ENCODE data around the gene TENM3.

TENM3 gene

DNA sequence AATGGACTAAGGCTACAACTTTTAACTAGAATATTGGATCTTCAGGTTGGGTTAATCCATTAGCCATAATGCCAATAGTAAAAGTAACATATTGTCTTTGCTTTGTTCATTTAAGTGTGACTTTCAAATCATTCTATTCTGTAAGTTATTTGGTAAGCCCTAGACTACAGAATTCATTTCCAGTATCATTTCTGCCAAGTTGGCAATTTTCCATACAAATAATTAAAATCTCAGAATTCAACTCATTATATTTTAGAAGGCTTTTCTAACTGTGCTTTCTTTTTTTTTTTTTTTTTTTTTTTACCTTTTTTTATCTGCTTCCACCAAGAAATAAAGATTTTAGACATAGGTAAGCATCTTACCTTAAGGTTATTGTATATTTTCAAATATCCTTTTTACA, 500.6 kb downstream of the TENM3 start:
- Histone ChIP-seq H3K36me3 (ENCODE audit: control insufficient read depth in 5 of 5, insufficient read depth in 5 of 5, low read length in 5 of 5) (peaks cover 0 to 4% (median 2%) of the 10 kb centered on the region in 5 donors), H3K27me3 (ENCODE audit: control insufficient read depth in 5 of 5, insufficient read depth in 4 of 5, low read length in 5 of 5) (no peaks in the 10 kb centered on the region), H3K27ac (ENCODE audit: low read depth, low read length) (no peak overlapping the region), H3K9ac (ENCODE audit: low read length in 5 of 5) (no peak overlapping the region), H3K9me3 (ENCODE audit: control insufficient read depth in 5 of 5, low read length in 5 of 5) (no peaks in the 10 kb centered on the region), H3K4me1 (ENCODE audit: control insufficient read depth in 5 of 5, insufficient read depth in 5 of 5, low read length in 5 of 5) (peaks cover 0 to 2% (median 0%) of the 10 kb centered on the region in 5 donors), H3K4me3 (ENCODE audit: low read depth in 1 of 5, low read length in 5 of 5) (no peak overlapping the region)

DNA sequence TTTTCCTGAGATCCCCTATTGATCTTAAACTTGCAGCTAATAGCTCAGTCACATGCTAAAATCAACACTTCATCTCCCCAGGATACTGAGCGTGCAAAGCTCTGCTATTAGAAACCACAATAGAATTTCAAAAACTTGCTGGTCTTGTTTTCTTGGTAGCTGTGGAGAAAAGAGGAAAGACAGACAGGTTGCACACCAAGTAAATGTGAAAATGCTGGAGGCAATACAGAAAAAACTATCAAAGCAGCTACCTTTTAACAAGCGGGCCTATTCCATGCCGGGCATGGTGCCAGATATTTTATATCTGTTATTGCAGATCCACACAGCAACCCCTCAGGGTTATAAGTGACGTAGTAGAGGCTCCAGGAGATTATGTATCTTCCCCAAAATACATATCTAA, 502.0 kb downstream of the TENM3 start:
- Histone ChIP-seq H3K4me1 (ENCODE audit: control insufficient read depth in 5 of 5, insufficient read depth in 5 of 5, low read length in 5 of 5) (peaks cover 0 to 5% (median 0%) of the 10 kb centered on the region in 5 donors), H3K4me3 (ENCODE audit: low read depth in 1 of 5, low read length in 5 of 5) (no peak overlapping the region), H3K36me3 (ENCODE audit: control insufficient read depth in 5 of 5, insufficient read depth in 5 of 5, low read length in 5 of 5) (peaks cover 0 to 4% (median 2%) of the 10 kb centered on the region in 5 donors), H3K27me3 (ENCODE audit: control insufficient read depth in 5 of 5, insufficient read depth in 4 of 5, low read length in 5 of 5) (no peaks in the 10 kb centered on the region), H3K9ac (ENCODE audit: low read length in 5 of 5) (no peak overlapping the region), H3K27ac (ENCODE audit: low read depth, low read length) (no peak overlapping the region), H3K9me3 (ENCODE audit: control insufficient read depth in 5 of 5, low read length in 5 of 5) (no peaks in the 10 kb centered on the region)

DNA sequence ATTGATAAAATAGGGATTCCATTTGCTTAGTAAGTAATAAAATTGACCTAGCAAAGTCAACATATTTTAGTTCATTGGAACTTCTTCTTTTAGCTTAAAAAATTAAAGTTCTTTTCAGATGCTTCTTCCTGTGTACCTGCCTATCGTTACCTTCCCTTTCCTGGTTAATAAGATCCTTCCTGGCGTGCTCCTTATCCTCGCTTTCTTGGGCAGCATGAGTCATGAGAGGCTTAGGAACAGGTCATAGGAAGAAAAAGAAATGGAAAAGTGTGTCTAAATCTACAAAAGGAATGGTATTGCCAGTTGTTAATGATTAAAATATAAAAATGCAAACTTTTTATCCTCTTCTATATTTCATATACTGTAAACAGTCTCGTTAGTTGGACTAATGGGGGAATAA, 503.7 kb downstream of the TENM3 start:
- H3K4me1 ChIP-seq (ENCODE audit: control insufficient read depth in 5 of 5, insufficient read depth in 5 of 5, low read length in 5 of 5): peaks cover 0 to 5% (median 0%) of the 10 kb centered on the region in 5 donors
- no peak overlapping the region for H3K4me3 ChIP-seq (ENCODE audit: low read depth in 1 of 5, low read length in 5 of 5)
- peaks cover 0 to 4% (median 2%) of the 10 kb centered on the region in 5 donors for H3K36me3 ChIP-seq (ENCODE audit: control insufficient read depth in 5 of 5, insufficient read depth in 5 of 5, low read length in 5 of 5)
- no peaks in the 10 kb centered on the region for H3K9me3 ChIP-seq (ENCODE audit: control insufficient read depth in 5 of 5, low read length in 5 of 5)
- no peaks in the 10 kb centered on the region for H3K27me3 ChIP-seq (ENCODE audit: control insufficient read depth in 5 of 5, insufficient read depth in 4 of 5, low read length in 5 of 5)
- H3K27ac ChIP-seq (ENCODE audit: low read depth, low read length): no peak overlapping the region
- no peak overlapping the region for H3K9ac ChIP-seq (ENCODE audit: low read length in 5 of 5)

DNA sequence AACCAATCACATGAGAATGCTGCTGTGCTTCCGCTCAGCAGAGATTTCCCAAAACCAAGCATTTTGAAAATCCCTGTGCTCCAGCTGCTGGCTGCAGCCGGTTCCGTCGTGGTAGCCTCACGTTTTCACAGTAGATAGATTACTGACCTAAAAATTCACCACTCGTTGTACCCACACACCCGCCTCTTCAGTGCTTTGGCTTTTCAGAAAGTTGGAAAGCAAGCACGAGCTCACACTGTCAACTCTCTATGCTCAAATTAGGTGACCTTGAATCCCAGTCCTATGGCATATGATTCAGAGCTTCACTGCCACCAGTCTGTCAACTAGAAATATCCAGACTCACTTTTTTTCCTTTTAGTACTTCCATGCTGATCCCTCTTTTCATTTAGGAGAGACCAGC, 505.1 kb downstream of the TENM3 start:
- Histone ChIP-seq H3K27ac (ENCODE audit: low read depth, low read length) (no peak overlapping the region), H3K4me1 (ENCODE audit: control insufficient read depth in 5 of 5, insufficient read depth in 5 of 5, low read length in 5 of 5) (peaks cover 0 to 5% (median 0%) of the 10 kb centered on the region in 5 donors), H3K27me3 (ENCODE audit: control insufficient read depth in 5 of 5, insufficient read depth in 4 of 5, low read length in 5 of 5) (no peaks in the 10 kb centered on the region), H3K9ac (ENCODE audit: low read length in 5 of 5) (no peak overlapping the region), H3K36me3 (ENCODE audit: control insufficient read depth in 5 of 5, insufficient read depth in 5 of 5, low read length in 5 of 5) (peaks cover 0 to under 1% (median under 1%) of the 10 kb centered on the region in 5 donors), H3K9me3 (ENCODE audit: control insufficient read depth in 5 of 5, low read length in 5 of 5) (no peaks in the 10 kb centered on the region), H3K4me3 (ENCODE audit: low read depth in 1 of 5, low read length in 5 of 5) (no peak overlapping the region)

DNA sequence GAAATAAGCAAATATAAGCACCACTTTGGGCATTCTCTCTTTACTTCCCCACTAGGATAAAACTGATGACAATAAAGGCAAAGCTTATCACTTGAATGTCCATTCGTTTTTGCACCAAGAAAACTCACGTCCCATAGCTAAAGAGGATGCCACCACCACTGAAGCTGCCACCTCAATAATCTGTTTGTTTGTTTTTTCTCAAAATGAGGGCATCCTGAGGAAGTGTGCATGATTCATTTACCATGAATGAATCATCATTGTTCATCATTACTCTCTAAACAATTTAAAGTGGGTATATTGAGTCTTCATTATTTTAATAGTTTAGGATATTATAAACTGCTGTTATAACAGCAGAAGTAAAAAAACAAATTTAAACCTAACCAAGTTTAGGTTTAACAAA, 505.7 kb downstream of the TENM3 start:
- H3K9ac ChIP-seq (ENCODE audit: low read length in 5 of 5): no peak overlapping the region
- no peaks in the 10 kb centered on the region for H3K9me3 ChIP-seq (ENCODE audit: control insufficient read depth in 5 of 5, low read length in 5 of 5)
- no peak overlapping the region for H3K4me3 ChIP-seq (ENCODE audit: low read depth in 1 of 5, low read length in 5 of 5)
- peaks cover 0 to 5% (median 0%) of the 10 kb centered on the region in 5 donors for H3K4me1 ChIP-seq (ENCODE audit: control insufficient read depth in 5 of 5, insufficient read depth in 5 of 5, low read length in 5 of 5)
- no peaks in the 10 kb centered on the region for H3K27me3 ChIP-seq (ENCODE audit: control insufficient read depth in 5 of 5, insufficient read depth in 4 of 5, low read length in 5 of 5)
- H3K36me3 ChIP-seq (ENCODE audit: control insufficient read depth in 5 of 5, insufficient read depth in 5 of 5, low read length in 5 of 5): peaks cover 0 to 8% (median 2%) of the 10 kb centered on the region in 5 donors
- H3K27ac ChIP-seq (ENCODE audit: low read depth, low read length): no peak overlapping the region

DNA sequence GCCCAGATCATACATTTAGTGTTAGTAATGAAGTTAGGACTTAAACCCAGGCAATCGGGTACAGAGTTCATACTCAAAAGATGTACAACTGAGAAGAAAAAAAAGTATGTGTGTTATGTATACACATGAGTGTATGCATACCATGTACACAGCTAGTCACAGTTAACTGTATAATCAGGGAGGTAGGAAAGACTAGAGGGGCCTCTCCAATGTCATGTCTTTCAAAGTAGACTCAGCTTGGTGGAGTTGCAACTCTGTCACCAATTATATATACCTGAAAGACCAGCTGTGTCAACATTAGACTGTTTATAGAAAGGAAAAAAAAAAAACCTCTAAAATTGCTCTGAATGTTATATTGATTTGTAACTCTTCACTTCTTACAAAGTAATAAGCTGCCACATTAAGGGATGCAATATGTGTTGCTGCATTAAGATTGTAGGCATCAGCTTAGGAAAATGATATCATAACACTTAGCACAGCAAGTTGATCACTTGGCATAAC, 506.5 kb downstream of the TENM3 start:
- peaks cover 0 to 5% (median 0%) of the 10 kb centered on the region in 5 donors for H3K4me1 ChIP-seq (ENCODE audit: control insufficient read depth in 5 of 5, insufficient read depth in 5 of 5, low read length in 5 of 5)
- H3K9me3 ChIP-seq (ENCODE audit: control insufficient read depth in 5 of 5, low read length in 5 of 5): no peaks in the 10 kb centered on the region
- no peaks in the 10 kb centered on the region for H3K27me3 ChIP-seq (ENCODE audit: control insufficient read depth in 5 of 5, insufficient read depth in 4 of 5, low read length in 5 of 5)
- peaks cover 3 to 13% (median 10%) of the 10 kb centered on the region in 5 donors for H3K36me3 ChIP-seq (ENCODE audit: control insufficient read depth in 5 of 5, insufficient read depth in 5 of 5, low read length in 5 of 5)
- no peak overlapping the region for H3K4me3 ChIP-seq (ENCODE audit: low read depth in 1 of 5, low read length in 5 of 5)
- H3K9ac ChIP-seq (ENCODE audit: low read length in 5 of 5): no peak overlapping the region
- H3K27ac ChIP-seq (ENCODE audit: low read depth, low read length): no peak overlapping the region

DNA sequence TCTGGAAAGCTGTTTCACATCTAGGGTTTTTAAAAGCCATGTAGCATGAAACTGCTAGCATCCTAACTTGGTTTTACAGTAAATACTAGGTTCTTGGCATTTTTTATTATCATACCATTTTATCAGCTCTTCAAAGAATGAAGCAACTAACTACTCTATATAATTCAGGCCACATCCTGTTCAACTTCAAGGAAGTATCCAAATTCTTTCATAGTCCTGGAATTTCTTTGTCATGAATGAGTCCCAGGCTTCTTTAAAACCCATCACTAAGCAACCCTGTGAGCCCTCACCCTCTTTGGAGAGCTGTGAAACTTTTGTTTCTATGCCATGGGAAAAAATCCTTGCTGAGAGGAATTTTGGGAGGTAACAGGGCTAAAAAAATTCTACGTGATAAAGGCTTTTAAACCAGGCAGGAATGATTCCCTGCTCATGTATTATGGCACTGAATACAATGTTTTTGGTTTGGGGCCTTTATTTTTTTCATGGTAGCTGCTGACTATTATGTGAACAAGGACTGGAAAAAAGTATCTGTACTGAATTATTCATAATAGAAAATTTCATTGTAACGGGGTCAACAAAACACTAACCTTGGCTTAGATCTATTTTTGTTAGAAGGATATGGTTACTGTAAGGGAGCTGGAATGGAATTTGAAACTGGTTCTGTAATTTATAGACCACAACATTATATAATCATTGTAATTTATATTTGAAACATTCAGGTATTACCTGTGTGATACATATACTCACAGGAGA, 509.1 kb downstream of the TENM3 start:
- no peak overlapping the region for H3K4me3 ChIP-seq (ENCODE audit: low read depth in 1 of 5, low read length in 5 of 5)
- H3K36me3 ChIP-seq (ENCODE audit: control insufficient read depth in 5 of 5, insufficient read depth in 5 of 5, low read length in 5 of 5): peaks cover 3 to 17% (median 13%) of the 10 kb centered on the region in 5 donors
- no peaks in the 10 kb centered on the region for H3K9me3 ChIP-seq (ENCODE audit: control insufficient read depth in 5 of 5, low read length in 5 of 5)
- H3K27me3 ChIP-seq (ENCODE audit: control insufficient read depth in 5 of 5, insufficient read depth in 4 of 5, low read length in 5 of 5): no peaks in the 10 kb centered on the region
- peaks cover 0 to 5% (median 0%) of the 10 kb centered on the region in 5 donors for H3K4me1 ChIP-seq (ENCODE audit: control insufficient read depth in 5 of 5, insufficient read depth in 5 of 5, low read length in 5 of 5)
- H3K27ac ChIP-seq (ENCODE audit: low read depth, low read length): no peak overlapping the region
- H3K9ac ChIP-seq (ENCODE audit: low read length in 5 of 5): no peak overlapping the region

DNA sequence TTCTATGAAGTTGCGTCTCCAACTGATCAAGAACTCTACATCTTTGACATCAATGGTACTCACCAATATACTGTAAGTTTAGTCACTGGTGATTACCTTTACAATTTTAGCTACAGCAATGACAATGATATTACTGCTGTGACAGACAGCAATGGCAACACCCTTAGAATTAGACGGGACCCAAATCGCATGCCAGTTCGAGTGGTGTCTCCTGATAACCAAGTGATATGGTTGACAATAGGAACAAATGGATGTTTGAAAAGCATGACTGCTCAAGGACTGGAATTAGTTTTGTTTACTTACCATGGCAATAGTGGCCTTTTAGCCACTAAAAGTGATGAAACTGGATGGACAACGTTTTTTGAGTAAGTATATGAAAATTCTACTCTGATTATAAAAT, 511.7 kb downstream of the TENM3 start:
- Histone ChIP-seq H3K9ac (ENCODE audit: low read length in 5 of 5) (no peak overlapping the region), H3K27me3 (ENCODE audit: control insufficient read depth in 5 of 5, insufficient read depth in 4 of 5, low read length in 5 of 5) (no peaks in the 10 kb centered on the region), H3K9me3 (ENCODE audit: control insufficient read depth in 5 of 5, low read length in 5 of 5) (no peaks in the 10 kb centered on the region), H3K4me1 (ENCODE audit: control insufficient read depth in 5 of 5, insufficient read depth in 5 of 5, low read length in 5 of 5) (peaks cover 0 to 4% (median 0%) of the 10 kb centered on the region in 5 donors), H3K27ac (ENCODE audit: low read depth, low read length) (no peak overlapping the region), H3K36me3 (ENCODE audit: control insufficient read depth in 5 of 5, insufficient read depth in 5 of 5, low read length in 5 of 5) (peaks cover 3 to 17% (median 13%) of the 10 kb centered on the region in 5 donors), H3K4me3 (ENCODE audit: low read depth in 1 of 5, low read length in 5 of 5) (no peak overlapping the region)

DNA sequence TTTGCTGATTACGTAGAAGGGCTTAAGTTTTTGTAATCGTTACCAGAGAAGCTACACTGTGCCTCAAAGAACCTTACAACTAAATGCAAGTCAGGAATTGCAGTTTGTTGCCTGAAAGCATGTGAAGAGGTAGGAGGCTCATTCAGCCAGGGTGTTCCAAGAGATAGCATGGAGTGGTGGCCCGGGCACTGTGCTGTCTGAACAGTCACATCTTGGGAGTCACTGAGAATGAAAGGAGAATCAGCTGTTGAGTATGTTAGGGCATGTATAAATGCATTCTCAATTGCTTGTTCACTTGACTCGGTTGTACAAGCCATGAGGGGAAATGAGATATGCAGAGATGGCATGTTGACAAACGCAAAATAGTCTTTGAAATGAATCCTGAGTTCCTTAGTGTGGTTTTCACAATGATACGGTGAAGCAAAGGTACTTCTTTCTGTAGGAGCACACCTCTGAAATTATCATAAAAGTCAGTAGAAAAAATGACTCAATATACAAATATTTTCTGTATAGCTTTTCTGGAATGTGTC, 513.0 kb downstream of the TENM3 start:
- H3K27ac ChIP-seq (ENCODE audit: low read depth, low read length): no peak overlapping the region
- H3K27me3 ChIP-seq (ENCODE audit: control insufficient read depth in 5 of 5, insufficient read depth in 4 of 5, low read length in 5 of 5): no peaks in the 10 kb centered on the region
- H3K4me1 ChIP-seq (ENCODE audit: control insufficient read depth in 5 of 5, insufficient read depth in 5 of 5, low read length in 5 of 5): no peaks in the 10 kb centered on the region
- no peak overlapping the region for H3K4me3 ChIP-seq (ENCODE audit: low read depth in 1 of 5, low read length in 5 of 5)
- H3K36me3 ChIP-seq (ENCODE audit: control insufficient read depth in 5 of 5, insufficient read depth in 5 of 5, low read length in 5 of 5): peaks cover 3 to 17% (median 13%) of the 10 kb centered on the region in 5 donors
- H3K9me3 ChIP-seq (ENCODE audit: control insufficient read depth in 5 of 5, low read length in 5 of 5): no peaks in the 10 kb centered on the region
- H3K9ac ChIP-seq (ENCODE audit: low read length in 5 of 5): no peak overlapping the region

DNA sequence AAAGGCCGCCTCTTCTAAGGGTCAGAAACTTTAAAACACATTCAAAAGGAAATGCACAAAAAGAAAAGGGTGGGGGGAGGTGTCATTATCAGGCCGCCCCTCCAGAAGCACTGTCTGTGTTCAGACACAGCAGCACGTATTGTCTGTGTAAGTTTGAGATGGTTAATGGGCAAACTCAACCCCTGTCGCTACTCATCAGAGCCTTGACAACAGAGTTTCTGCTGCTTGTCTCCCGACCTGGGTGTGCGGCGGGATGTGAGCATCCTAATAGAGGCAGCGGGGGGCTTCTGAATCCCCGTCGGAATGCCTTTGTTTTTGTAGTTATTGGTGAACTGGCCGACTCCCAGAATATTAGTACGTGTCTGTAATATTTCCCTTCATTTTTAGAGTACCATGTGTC, 515.1 kb downstream of the TENM3 start:
- no peaks in the 10 kb centered on the region for H3K27me3 ChIP-seq (ENCODE audit: control insufficient read depth in 5 of 5, insufficient read depth in 4 of 5, low read length in 5 of 5)
- H3K4me1 ChIP-seq (ENCODE audit: control insufficient read depth in 5 of 5, insufficient read depth in 5 of 5, low read length in 5 of 5): no peaks in the 10 kb centered on the region
- H3K9ac ChIP-seq (ENCODE audit: low read length in 5 of 5): no peak overlapping the region
- no peak overlapping the region for H3K4me3 ChIP-seq (ENCODE audit: low read depth in 1 of 5, low read length in 5 of 5)
- H3K9me3 ChIP-seq (ENCODE audit: control insufficient read depth in 5 of 5, low read length in 5 of 5): no peaks in the 10 kb centered on the region
- no peak overlapping the region for H3K27ac ChIP-seq (ENCODE audit: low read depth, low read length)
- H3K36me3 ChIP-seq (ENCODE audit: control insufficient read depth in 5 of 5, insufficient read depth in 5 of 5, low read length in 5 of 5): peaks cover 3 to 16% (median 13%) of the 10 kb centered on the region in 5 donors
